Measurements from ENCODE around the gene BCAS1. TPM values are rescaled to one million over a fixed set of nuclear protein-coding genes. Genes with fewer than 3 reads are reported as not detected.

BCAS1 gene
- total and polyA plus RNA-seq, 10 of the 15 experiments (the other 5 are each of a cell fraction or from before 2014, with no cell fraction given) = 0.21 to 1.4 (median 0.55) TPM

DNA sequence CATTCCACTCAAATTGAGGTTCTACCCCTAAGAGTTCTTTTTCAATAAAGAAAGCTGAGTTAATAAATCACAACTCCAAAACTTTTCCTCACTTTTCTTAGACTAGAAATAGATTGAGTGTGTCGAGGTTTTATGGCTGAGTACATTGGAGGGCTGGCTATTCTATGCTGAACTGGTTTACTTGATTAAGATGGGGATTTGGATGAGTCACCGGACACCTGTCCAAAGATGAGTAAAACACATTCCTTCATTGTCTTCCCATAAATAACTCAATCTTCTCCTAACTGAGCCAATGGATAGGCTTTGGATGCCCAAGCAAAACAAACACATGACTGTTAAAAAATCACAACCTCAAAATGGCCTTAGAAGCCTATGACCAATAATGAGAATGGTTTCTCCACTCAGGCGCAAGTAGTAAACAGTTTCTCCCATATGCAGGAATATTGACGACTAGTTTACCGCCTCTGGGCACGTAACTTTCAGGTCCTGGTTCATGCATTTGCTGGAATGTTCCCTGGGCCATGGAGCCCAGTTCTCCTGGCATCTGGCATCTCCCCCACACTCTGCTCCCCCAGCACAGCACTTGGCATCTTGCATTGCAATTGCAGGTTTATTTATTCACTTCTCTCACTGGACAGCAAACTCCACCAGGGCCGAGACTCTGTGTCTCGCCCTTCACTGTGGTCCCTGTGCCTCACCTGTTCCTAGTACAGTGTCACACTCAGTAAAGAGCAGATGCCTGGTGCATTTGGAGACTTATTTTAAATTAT, 43.9 kb downstream of the BCAS1 start:
- 85% methylated on average over 8 of the region's 8 CpGs for WGBS (ENCODE audit: insufficient coverage, insufficient replicate concordance, low lambda C conversion rate, missing lambda C conversion rate)
- RAD21 ChIA-PET (ENCODE audit: unreplicated experiment) = no interaction called here
- Histone ChIP-seq H3K4me1 (ENCODE audit: control insufficient read depth, insufficient read depth, low read length) (no peaks in the 10 kb centered on the region), H3K27me3 (replicated peaks in 1 of 2; ENCODE audit: control insufficient read depth in 2 of 2, insufficient read depth in 2 of 2, low read length in 1 of 2) (no peaks in the 10 kb centered on the region), H4K20me1 (ENCODE audit: control insufficient read depth, insufficient read depth) (no peaks in the 10 kb centered on the region), H3K9me3 (replicated peaks; ENCODE audit: control insufficient read depth, insufficient read depth, low read length) (no peaks in the 10 kb centered on the region), H3K36me3 (ENCODE audit: control insufficient read depth in 2 of 2, insufficient read depth in 2 of 2, low read length in 1 of 2) (no peaks in the 10 kb centered on the region), H3K4me2 (ENCODE audit: control insufficient read depth, insufficient read depth) (no peak overlapping the region), H3K27ac (ENCODE audit: control insufficient read depth, insufficient read depth) (no peak overlapping the region), H3K9ac (ENCODE audit: control insufficient read depth, insufficient read depth, low read length) (no peak overlapping the region), H3K79me2 (ENCODE audit: control insufficient read depth, insufficient read depth, low read length) (no peaks in the 10 kb centered on the region), H3K4me3 (no peak overlapping the region), H2AFZ (ENCODE audit: control insufficient read depth, low read depth, low read length) (no peak overlapping the region)
- in situ Hi-C loops (cut with MboI) (no loop called here), intact Hi-C loops (cut with micrococcal nuclease; ENCODE audit: unreplicated experiment) (no loop called here)
- DNase-seq (ENCODE audit: low read depth, low spot score) (no peak), ATAC-seq (no peak), FAIRE-seq (no peak)
- BruUV-seq (replicated peaks) = no TSS peak
- TF ChIP-seq CBX5 (IDR thresholded peaks at IDR 0.05; ENCODE audit: low read depth) = no peak
- peak; percentile 32; the same call in 1 of the 2 replicates for TF ChIP-seq NFXL1 (IDR thresholded peaks at IDR 0.05; ENCODE audit: borderline replicate concordance)
- SMC1A ChIA-PET (ENCODE audit: uncharacterized antibody, unreplicated experiment) = interaction anchor here (1.0 to 1.1 kb wide), 2 partner anchors 25 to 35 kb away, joined by 4 to 5 read pairs; no protein-coding TSS in a partner anchor
- POLR2A ChIA-PET = no interaction called here
- CTCF ChIA-PET = no interaction called here

DNA sequence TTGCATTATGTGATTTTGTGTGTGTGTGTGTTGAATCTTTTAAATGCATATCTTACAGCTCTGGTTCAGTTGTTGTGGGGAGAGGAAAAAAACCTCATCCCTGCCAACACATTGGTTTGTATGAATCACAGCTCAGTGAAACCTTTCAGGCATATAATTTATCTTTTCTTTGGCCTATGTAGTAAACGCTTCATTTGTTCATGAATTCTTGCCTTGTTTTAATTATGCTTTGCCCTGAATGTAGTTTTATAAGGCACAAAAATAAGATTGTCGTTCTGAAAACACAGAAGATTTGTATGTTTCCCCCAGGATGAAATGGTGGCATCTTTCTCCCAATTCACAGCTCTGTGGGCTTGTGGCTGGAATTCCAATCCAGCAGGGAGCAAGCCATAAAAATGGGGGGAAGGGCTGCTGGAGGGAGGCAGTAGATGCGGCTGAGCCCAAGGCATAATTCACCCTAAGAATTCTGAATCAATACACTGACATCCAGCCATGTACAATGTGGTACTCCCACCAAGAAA, 45.1 kb downstream of the BCAS1 start:
- Histone ChIP-seq H3K36me3 (ENCODE audit: control insufficient read depth in 2 of 2, insufficient read depth in 2 of 2, low read length in 1 of 2) (no peaks in the 10 kb centered on the region), H3K27ac (ENCODE audit: control insufficient read depth, insufficient read depth) (no peak overlapping the region), H3K4me3 (no peak overlapping the region), H3K9me3 (replicated peaks; ENCODE audit: control insufficient read depth, insufficient read depth, low read length) (no peaks in the 10 kb centered on the region), H3K9ac (ENCODE audit: control insufficient read depth, insufficient read depth, low read length) (no peak overlapping the region), H3K27me3 (replicated peaks in 1 of 2; ENCODE audit: control insufficient read depth in 2 of 2, insufficient read depth in 2 of 2, low read length in 1 of 2) (no peaks in the 10 kb centered on the region), H4K20me1 (ENCODE audit: control insufficient read depth, insufficient read depth) (no peaks in the 10 kb centered on the region), H3K79me2 (ENCODE audit: control insufficient read depth, insufficient read depth, low read length) (no peaks in the 10 kb centered on the region), H3K4me1 (ENCODE audit: control insufficient read depth, insufficient read depth, low read length) (no peaks in the 10 kb centered on the region), H3K4me2 (ENCODE audit: control insufficient read depth, insufficient read depth) (no peak overlapping the region), H2AFZ (ENCODE audit: control insufficient read depth, low read depth, low read length) (no peak overlapping the region)
- POLR2A ChIA-PET = no interaction called here
- ATAC-seq (no peak), FAIRE-seq (no peak), DNase-seq (ENCODE audit: low read depth, low spot score) (no peak)
- intact Hi-C loops (cut with micrococcal nuclease; ENCODE audit: unreplicated experiment) (no loop called here), in situ Hi-C loops (cut with MboI) (no loop called here)
- SMC1A ChIA-PET (ENCODE audit: uncharacterized antibody, unreplicated experiment) = no interaction called here
- WGBS (ENCODE audit: insufficient coverage, insufficient replicate concordance, low lambda C conversion rate, missing lambda C conversion rate) = 98% methylated on average over 3 of the region's 3 CpGs
- CTCF ChIA-PET = no interaction called here
- RAD21 ChIA-PET (ENCODE audit: unreplicated experiment) = no interaction called here
- no TSS peak for BruUV-seq (replicated peaks)
- TF ChIP-seq, protein P1, sequence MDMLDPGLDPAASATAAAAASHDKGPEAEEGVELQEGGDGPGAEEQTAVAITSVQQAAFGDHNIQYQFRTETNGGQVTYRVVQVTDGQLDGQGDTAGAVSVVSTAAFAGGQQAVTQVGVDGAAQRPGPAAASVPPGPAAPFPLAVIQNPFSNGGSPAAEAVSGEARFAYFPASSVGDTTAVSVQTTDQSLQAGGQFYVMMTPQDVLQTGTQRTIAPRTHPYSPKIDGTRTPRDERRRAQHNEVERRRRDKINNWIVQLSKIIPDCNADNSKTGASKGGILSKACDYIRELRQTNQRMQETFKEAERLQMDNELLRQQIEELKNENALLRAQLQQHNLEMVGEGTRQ (IDR thresholded peaks at IDR 0.05; ENCODE audit: borderline replicate concordance, low read depth, low read length) = no peak
- TF ChIP-seq RAD51 (IDR thresholded peaks at IDR 0.05) (no peak), JUND (IDR thresholded peaks at IDR 0.05; ENCODE audit: low read depth, low read length) (no peak), RCOR1 (conservative IDR thresholded peaks at IDR 0.05; ENCODE audit: low read depth, low read length) (no peak), PAX8 (IDR thresholded peaks at IDR 0.05) (no peak), STAT1 (conservative IDR thresholded peaks at IDR 0.05) (no peak), ZNF24 (IDR thresholded peaks at IDR 0.05) (no peak), MEF2B (IDR thresholded peaks at IDR 0.05; ENCODE audit: partially characterized antibody, poor library complexity, severe bottlenecking) (no peak), PML (IDR thresholded peaks at IDR 0.05; ENCODE audit: low read length) (no peak)
- TF ChIP-seq, protein P2, sequence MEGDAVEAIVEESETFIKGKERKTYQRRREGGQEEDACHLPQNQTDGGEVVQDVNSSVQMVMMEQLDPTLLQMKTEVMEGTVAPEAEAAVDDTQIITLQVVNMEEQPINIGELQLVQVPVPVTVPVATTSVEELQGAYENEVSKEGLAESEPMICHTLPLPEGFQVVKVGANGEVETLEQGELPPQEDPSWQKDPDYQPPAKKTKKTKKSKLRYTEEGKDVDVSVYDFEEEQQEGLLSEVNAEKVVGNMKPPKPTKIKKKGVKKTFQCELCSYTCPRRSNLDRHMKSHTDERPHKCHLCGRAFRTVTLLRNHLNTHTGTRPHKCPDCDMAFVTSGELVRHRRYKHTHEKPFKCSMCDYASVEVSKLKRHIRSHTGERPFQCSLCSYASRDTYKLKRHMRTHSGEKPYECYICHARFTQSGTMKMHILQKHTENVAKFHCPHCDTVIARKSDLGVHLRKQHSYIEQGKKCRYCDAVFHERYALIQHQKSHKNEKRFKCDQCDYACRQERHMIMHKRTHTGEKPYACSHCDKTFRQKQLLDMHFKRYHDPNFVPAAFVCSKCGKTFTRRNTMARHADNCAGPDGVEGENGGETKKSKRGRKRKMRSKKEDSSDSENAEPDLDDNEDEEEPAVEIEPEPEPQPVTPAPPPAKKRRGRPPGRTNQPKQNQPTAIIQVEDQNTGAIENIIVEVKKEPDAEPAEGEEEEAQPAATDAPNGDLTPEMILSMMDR (IDR thresholded peaks at IDR 0.05 in 2 of 3, conservative IDR thresholded peaks at IDR 0.05 in 1 of 3; ENCODE audit: control insufficient read depth in 2 of 3, extremely low read depth in 1 of 3, insufficient read depth in 1 of 3, low read depth in 3 of 3, low read length in 3 of 3) = no peak
- TF ChIP-seq, protein P3, sequence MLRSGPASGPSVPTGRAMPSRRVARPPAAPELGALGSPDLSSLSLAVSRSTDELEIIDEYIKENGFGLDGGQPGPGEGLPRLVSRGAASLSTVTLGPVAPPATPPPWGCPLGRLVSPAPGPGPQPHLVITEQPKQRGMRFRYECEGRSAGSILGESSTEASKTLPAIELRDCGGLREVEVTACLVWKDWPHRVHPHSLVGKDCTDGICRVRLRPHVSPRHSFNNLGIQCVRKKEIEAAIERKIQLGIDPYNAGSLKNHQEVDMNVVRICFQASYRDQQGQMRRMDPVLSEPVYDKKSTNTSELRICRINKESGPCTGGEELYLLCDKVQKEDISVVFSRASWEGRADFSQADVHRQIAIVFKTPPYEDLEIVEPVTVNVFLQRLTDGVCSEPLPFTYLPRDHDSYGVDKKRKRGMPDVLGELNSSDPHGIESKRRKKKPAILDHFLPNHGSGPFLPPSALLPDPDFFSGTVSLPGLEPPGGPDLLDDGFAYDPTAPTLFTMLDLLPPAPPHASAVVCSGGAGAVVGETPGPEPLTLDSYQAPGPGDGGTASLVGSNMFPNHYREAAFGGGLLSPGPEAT (IDR thresholded peaks at IDR 0.05; ENCODE audit: low read depth) = no peak
